ENCODE measurements around the gene PFKFB3. TPM values are rescaled to one million over a fixed set of nuclear protein-coding genes. Genes with fewer than 3 reads are reported as not detected.

PFKFB3 gene
- total RNA-seq, 1 donor from 2014 or later, result 64.5 TPM

DNA sequence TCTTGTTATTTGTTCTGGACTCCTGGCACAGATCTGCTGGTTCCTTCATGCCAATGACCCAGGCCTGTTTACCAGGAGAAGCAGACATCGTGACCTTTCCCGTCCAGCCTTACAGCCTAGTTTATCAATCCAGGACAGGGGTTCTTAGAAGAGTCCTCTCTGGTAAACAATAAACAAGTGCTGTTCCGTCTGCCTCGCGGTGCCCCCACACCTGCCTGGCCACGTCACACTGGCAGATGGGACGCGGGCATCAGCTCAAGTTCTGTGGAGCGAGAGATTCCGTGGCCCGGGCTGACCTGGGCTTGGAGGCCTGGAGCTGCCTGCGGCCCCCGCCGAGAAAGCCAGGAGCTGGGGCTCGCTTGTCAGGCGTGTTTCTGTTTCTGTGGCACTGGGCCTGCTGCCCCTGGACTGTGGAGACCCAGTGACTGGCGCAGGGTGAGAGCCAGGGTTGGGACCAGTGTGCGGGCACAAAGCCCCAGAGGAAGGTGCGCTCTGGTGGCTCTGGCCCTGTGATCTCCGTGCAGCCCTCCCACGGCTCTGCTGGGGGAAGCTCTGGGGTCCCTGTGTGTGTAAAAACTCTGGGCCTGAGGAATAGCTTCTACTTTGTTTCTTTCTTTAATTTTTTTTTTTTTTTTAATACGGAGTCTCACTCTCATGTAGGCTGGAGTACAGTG lies 28.4 kb upstream of the PFKFB3 start:
- TF ChIP-seq, protein P1, sequence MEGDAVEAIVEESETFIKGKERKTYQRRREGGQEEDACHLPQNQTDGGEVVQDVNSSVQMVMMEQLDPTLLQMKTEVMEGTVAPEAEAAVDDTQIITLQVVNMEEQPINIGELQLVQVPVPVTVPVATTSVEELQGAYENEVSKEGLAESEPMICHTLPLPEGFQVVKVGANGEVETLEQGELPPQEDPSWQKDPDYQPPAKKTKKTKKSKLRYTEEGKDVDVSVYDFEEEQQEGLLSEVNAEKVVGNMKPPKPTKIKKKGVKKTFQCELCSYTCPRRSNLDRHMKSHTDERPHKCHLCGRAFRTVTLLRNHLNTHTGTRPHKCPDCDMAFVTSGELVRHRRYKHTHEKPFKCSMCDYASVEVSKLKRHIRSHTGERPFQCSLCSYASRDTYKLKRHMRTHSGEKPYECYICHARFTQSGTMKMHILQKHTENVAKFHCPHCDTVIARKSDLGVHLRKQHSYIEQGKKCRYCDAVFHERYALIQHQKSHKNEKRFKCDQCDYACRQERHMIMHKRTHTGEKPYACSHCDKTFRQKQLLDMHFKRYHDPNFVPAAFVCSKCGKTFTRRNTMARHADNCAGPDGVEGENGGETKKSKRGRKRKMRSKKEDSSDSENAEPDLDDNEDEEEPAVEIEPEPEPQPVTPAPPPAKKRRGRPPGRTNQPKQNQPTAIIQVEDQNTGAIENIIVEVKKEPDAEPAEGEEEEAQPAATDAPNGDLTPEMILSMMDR (IDR thresholded peaks at IDR 0.05; ENCODE audit: unreplicated experiment), result no peak
- Mint-ChIP-seq H3K27me3 (no peaks in the 10 kb centered on the region), H3K4me1 (ENCODE audit: low read depth) (peaks cover 5% of the 10 kb centered on the region), H3K9me3 (ENCODE audit: low read depth) (no peaks in the 10 kb centered on the region), H3K4me3 (ENCODE audit: low read depth) (no peak overlapping the region), H3K27ac (no peak overlapping the region), H3K36me3 (ENCODE audit: insufficient read depth) (peaks cover 3% of the 10 kb centered on the region)
- DNase-seq (ENCODE audit: low spot score, unreplicated experiment), result no peak

DNA sequence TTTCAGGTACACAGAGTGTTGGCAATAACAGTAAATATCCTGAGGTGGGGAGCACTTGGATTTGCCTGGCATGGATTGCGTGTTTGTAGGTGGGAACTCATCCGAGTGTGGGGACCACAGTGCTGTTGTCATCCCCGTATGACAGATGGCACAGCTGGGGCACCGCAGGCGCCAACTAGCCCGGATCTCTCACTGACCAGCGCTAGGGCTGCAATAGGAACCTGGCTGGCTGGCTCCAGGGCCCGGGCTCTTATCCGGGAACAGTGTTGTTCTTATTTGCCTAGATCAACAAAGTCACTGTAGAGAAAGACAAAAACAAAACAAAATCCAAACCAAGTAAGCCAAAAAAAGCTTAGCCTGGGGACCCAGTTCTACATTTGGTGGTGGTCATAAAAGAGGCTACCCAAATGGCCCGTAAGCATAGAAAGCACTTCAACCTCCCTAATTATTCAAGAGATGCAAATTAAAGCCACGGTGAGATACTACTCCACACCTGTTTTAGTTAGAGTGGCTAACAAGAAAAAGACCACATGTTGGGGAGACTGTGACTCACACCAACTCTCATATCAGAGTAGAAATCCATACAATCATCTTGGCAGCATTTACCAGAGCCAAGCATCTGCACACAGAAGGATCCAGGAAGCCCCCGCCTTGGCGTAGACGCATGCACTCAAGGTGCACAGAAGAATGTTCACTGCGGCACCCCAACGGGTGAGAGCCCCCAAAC lies 27.2 kb upstream of the PFKFB3 start:
- Mint-ChIP-seq H3K27ac (peak overlapping the region; percentile 39), H3K4me3 (ENCODE audit: low read depth) (no peak overlapping the region), H3K36me3 (ENCODE audit: insufficient read depth) (peaks cover 3% of the 10 kb centered on the region), H3K9me3 (ENCODE audit: low read depth) (no peaks in the 10 kb centered on the region), H3K27me3 (no peaks in the 10 kb centered on the region), H3K4me1 (ENCODE audit: low read depth) (peaks cover 2% of the 10 kb centered on the region)
- no peak for DNase-seq (ENCODE audit: low spot score, unreplicated experiment)
- TF ChIP-seq, protein P1 (IDR thresholded peaks at IDR 0.05; ENCODE audit: unreplicated experiment), result no peak

- TF ChIP-seq, protein P1 (IDR thresholded peaks at IDR 0.05; ENCODE audit: unreplicated experiment), result no peak
- Mint-ChIP-seq H3K9me3 (ENCODE audit: low read depth) (no peaks in the 10 kb centered on the region), H3K36me3 (ENCODE audit: insufficient read depth) (peaks cover 3% of the 10 kb centered on the region), H3K27ac (no peak overlapping the region), H3K4me1 (ENCODE audit: low read depth) (peaks cover 2% of the 10 kb centered on the region), H3K4me3 (ENCODE audit: low read depth) (no peak overlapping the region), H3K27me3 (no peaks in the 10 kb centered on the region)
- DNase-seq (ENCODE audit: low spot score, unreplicated experiment), result no peak
These were observed 26.0 kb upstream of the PFKFB3 start for GRCh38 chr10:6176691-6177231.

- TF ChIP-seq, protein P1 (IDR thresholded peaks at IDR 0.05; ENCODE audit: unreplicated experiment), result no peak
- peaks cover 2% of the 10 kb centered on the region for H3K4me1 Mint-ChIP-seq (ENCODE audit: low read depth)
- no peaks in the 10 kb centered on the region for H3K9me3 Mint-ChIP-seq (ENCODE audit: low read depth)
- no peak overlapping the region for H3K4me3 Mint-ChIP-seq (ENCODE audit: low read depth)
- H3K27ac Mint-ChIP-seq, result no peak overlapping the region
- DNase-seq (ENCODE audit: low spot score, unreplicated experiment), result no peak
- H3K36me3 Mint-ChIP-seq (ENCODE audit: insufficient read depth), result peaks cover 2% of the 10 kb centered on the region
- H3K27me3 Mint-ChIP-seq, result no peaks in the 10 kb centered on the region
These were observed 24.9 kb upstream of the PFKFB3 start for GRCh38 chr10:6177880-6178281.

- Mint-ChIP-seq H3K27me3 (no peaks in the 10 kb centered on the region), H3K4me3 (ENCODE audit: low read depth) (no peak overlapping the region), H3K27ac (peak overlapping the region; percentile 33), H3K9me3 (ENCODE audit: low read depth) (no peaks in the 10 kb centered on the region), H3K4me1 (ENCODE audit: low read depth) (no peaks in the 10 kb centered on the region), H3K36me3 (ENCODE audit: insufficient read depth) (no peaks in the 10 kb centered on the region)
- no peak for DNase-seq (ENCODE audit: low spot score, unreplicated experiment)
- TF ChIP-seq, protein P1 (IDR thresholded peaks at IDR 0.05; ENCODE audit: unreplicated experiment), result no peak
These were observed 24.2 kb upstream of the PFKFB3 start for GRCh38 chr10:6178581-6178980.

Data from progenitor cell of endocrine pancreas (in vitro differentiated cells).